OCI-LY3 (cell line): Measurements from ENCODE around the gene RING1.

Source experiments
- H2AFZ ChIP-seq: fragments of 200-600, 300-600 bp; shearing (Covaris generic); 2 replicates; pipeline ENCODE4 v1.6.0; 2014; ENCODE audit warnings: antibody characterized with exemption, low read depth, low read length
- H3K27ac ChIP-seq: fragments of 200-600, 300-600 bp; sonication (generic); 2 replicates; pipeline ENCODE4 v1.5.1; 2014; ENCODE audit warnings: mild to moderate bottlenecking, low read length, moderate library complexity, mixed read lengths
- H3K27me3 ChIP-seq: fragments of 200-600, 300-600 bp; sonication (generic); 2 replicates; pipeline ENCODE4 v1.6.1; 2014; ENCODE audit warnings: low read depth, low read length, mixed read lengths
- H3K36me3 ChIP-seq: fragments of 200-600, 300-600 bp; sonication (generic); replicated peaks from 2 replicates; pipeline ENCODE3; 2014; ENCODE audit warnings: low read depth, low read length, mixed read lengths
- H3K4me1 ChIP-seq: fragments of 300-600, 200-600 bp; sonication (generic); 2 replicates; pipeline ENCODE4 v1.6.1; 2014; ENCODE audit warnings: low read length, mixed read lengths
- H3K4me2 ChIP-seq: fragments of 200-600, 300-600 bp; sonication (generic); 2 replicates; pipeline ENCODE4 v1.6.1; 2014; ENCODE audit warnings: low read length, mixed read lengths
- H3K4me3 ChIP-seq: fragments of 300-600, 200-600 bp; sonication (generic); 2 replicates; pipeline ENCODE4 v1.5.1; 2014; ENCODE audit warnings: antibody characterized with exemption, mild to moderate bottlenecking, low read length, moderate library complexity
- H3K79me2 ChIP-seq: fragments of 300-600, 200-600 bp; shearing (Covaris generic); 2 replicates; pipeline ENCODE4 v1.6.1; 2014; ENCODE audit warnings: mild to moderate bottlenecking, low read length, mixed read lengths
- H3K9ac ChIP-seq: fragments of 300-600, 200-600 bp; shearing (Covaris generic); 2 replicates; pipeline ENCODE4 v1.6.0; 2014; ENCODE audit warnings: mild to moderate bottlenecking, low read length, moderate library complexity
- H3K9me3 ChIP-seq: fragments of 200-600, 300-600 bp; shearing (Covaris generic); 2 replicates; pipeline ENCODE4 v1.6.1; 2014; ENCODE audit warnings: low read length, mixed read lengths; ENCODE audit not compliant: insufficient read depth
- H4K20me1 ChIP-seq: fragments of 200-600, 300-600 bp; sonication (generic); 2 replicates; pipeline ENCODE4 v1.6.1; 2016; ENCODE audit warnings: low read length, mixed read lengths; ENCODE audit not compliant: insufficient read depth
- EZH2phosphoT487 ChIP-seq: fragments of 200-600 bp; shearing (Covaris generic); IDR thresholded peaks from 2 replicates; pipeline ENCODE4 v1.6.1; 2018; ENCODE audit warnings: antibody characterized with exemption, mixed run types, low read depth
- TF ChIP-seq, protein P1 (sequence below): fragments of 200-600, 300-600 bp; sonication (generic); IDR thresholded peaks from 2 replicates; pipeline ENCODE4 v1.5.1; 2014; ENCODE audit warnings: antibody characterized with exemption, low read length, low read depth

The RING1 gene

DNA sequence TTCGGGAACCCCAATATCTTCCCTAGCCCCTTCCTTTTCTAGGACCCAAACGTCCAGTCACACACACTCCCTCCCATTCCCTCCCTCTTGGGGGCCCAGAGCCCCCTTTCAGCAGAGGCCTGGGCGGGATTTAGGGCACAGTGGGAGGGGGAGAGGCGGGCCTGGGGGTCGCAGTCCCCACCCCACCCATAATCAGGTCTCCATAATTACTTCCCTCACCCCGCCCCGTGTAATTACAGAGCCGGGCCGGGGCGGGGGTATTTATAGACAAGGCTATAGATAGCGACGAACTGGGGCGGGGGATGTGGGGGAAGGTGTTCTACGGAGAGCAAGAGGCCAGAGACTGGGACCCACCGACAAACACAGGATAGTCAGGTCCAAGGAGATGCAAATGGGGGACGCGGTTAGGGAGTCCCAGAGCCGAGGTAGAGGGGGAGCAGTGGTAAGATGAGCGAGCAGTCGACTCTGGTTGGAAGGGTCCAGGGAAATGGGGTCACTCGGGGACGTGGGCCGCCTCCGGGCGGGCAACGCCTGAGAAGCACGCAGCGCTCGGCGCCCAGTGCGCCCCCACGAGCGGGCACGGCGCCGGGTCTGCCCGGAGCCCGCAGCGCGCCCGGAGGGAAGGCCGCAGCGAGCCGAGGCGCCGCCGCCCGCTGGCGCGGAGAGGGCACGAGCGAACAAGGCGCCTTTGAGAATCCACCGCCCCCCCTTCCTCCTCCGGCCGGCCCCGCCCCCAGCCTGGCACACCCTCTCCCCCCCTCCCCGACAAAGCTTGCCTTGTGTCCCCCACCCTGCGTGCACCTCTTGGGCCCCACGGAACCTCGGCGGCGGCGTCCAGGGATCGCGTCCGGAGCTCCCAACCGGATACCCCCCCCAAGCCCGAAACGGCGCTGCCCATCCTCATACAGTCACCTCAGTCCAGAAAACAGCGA, 15.4 kb upstream of the RING1 start:
- H3K9ac ChIP-seq, result no peak overlapping the region
- H2AFZ ChIP-seq, result no peak overlapping the region
- no peak overlapping the region for H3K4me2 ChIP-seq
- no peaks in the 10 kb centered on the region for H3K27me3 ChIP-seq
- H3K79me2 ChIP-seq, result no peaks in the 10 kb centered on the region
- no peaks in the 10 kb centered on the region for H4K20me1 ChIP-seq
- H3K4me3 ChIP-seq, result no peak overlapping the region
- TF ChIP-seq, protein P1, sequence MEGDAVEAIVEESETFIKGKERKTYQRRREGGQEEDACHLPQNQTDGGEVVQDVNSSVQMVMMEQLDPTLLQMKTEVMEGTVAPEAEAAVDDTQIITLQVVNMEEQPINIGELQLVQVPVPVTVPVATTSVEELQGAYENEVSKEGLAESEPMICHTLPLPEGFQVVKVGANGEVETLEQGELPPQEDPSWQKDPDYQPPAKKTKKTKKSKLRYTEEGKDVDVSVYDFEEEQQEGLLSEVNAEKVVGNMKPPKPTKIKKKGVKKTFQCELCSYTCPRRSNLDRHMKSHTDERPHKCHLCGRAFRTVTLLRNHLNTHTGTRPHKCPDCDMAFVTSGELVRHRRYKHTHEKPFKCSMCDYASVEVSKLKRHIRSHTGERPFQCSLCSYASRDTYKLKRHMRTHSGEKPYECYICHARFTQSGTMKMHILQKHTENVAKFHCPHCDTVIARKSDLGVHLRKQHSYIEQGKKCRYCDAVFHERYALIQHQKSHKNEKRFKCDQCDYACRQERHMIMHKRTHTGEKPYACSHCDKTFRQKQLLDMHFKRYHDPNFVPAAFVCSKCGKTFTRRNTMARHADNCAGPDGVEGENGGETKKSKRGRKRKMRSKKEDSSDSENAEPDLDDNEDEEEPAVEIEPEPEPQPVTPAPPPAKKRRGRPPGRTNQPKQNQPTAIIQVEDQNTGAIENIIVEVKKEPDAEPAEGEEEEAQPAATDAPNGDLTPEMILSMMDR, result no peak
- no peak for TF ChIP-seq EZH2phosphoT487
- no peaks in the 10 kb centered on the region for H3K9me3 ChIP-seq
- H3K36me3 ChIP-seq, result peaks cover 13% of the 10 kb centered on the region
- H3K4me1 ChIP-seq, result no peaks in the 10 kb centered on the region
- H3K27ac ChIP-seq, result no peak overlapping the region

DNA sequence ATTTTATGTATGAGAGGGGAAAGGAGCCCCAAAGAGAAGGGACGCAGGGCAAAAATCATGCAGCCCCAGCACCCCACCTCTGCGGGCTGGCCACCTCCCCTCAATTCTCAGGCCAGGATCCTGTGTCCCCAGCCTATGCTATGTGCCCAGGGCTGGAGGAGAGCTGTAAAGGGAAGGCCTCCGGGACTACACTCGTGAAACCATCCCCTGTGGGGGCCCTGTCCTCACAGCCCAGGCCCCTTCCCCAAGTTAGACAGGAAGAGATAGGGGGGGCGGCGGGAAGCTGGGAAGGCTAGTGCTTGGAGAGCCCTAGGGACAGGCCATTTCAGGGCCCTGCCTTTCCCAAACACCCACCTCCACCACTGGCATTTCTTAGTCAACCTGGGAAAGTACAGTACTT, 14.7 kb upstream of the RING1 start:
- H3K4me3 ChIP-seq, result no peak overlapping the region
- peaks cover 13% of the 10 kb centered on the region for H3K36me3 ChIP-seq
- no peak overlapping the region for H3K9ac ChIP-seq
- H2AFZ ChIP-seq, result no peak overlapping the region
- no peaks in the 10 kb centered on the region for H3K9me3 ChIP-seq
- no peak overlapping the region for H3K4me2 ChIP-seq
- no peaks in the 10 kb centered on the region; the same call in 1 of the 2 replicates for H4K20me1 ChIP-seq
- no peaks in the 10 kb centered on the region for H3K79me2 ChIP-seq
- TF ChIP-seq, protein P1, result no peak
- no peak for TF ChIP-seq EZH2phosphoT487
- no peaks in the 10 kb centered on the region for H3K27me3 ChIP-seq
- no peak overlapping the region for H3K27ac ChIP-seq
- H3K4me1 ChIP-seq, result no peaks in the 10 kb centered on the region

GRCh38 chr6:33194431-33194979, 13.8 kb upstream of the RING1 start:
- no peak for TF ChIP-seq EZH2phosphoT487
- TF ChIP-seq, protein P1, result no peak
- peaks cover 13% of the 10 kb centered on the region for H3K36me3 ChIP-seq
- H3K79me2 ChIP-seq, result peaks cover 8% of the 10 kb centered on the region
- no peak overlapping the region for H3K9ac ChIP-seq
- no peaks in the 10 kb centered on the region; the same call in 1 of the 2 replicates for H4K20me1 ChIP-seq
- H3K27me3 ChIP-seq, result no peaks in the 10 kb centered on the region
- H2AFZ ChIP-seq, result no peak overlapping the region
- no peaks in the 10 kb centered on the region for H3K9me3 ChIP-seq
- H3K27ac ChIP-seq, result no peak overlapping the region
- 0 out of 2 replicates have a peak, but pooled peaks cover 2% of the 10 kb centered on the region for H3K4me1 ChIP-seq
- H3K4me2 ChIP-seq, result no peak overlapping the region
- H3K4me3 ChIP-seq, result no peak overlapping the region
